SK-N-SH treated with all-trans-retinoic acid at 6 μM for 48 hours (cell line): ENCODE measurements around the gene DNM1L.

ENCODE experiments used
- ATAC-seq: fragments of 200-7000 bp; cut with Tn5 transposase; 3 replicates; pipeline ENCODE4 v1.9.1; 2020; ENCODE audit warnings: mild to moderate bottlenecking, moderate library complexity
- ARNTL ChIP-seq: fragments of 450-650 bp; formaldehyde crosslinking; IDR thresholded peaks from 2 replicates; pipeline ENCODE4 v1.5.0; 2020; ENCODE audit warnings: low read depth, mild to moderate bottlenecking, moderate library complexity, borderline replicate concordance
- BACH2 ChIP-seq: fragments of 250-450 bp; sonication (Bioruptor Pico); IDR thresholded peaks from 2 replicates; pipeline ENCODE4 v1.9.0; 2021; ENCODE audit warnings: mild to moderate bottlenecking, borderline replicate concordance
- CSDC2 ChIP-seq: fragments of 250-450 bp; sonication (Bioruptor Pico); IDR thresholded peaks from 2 replicates; pipeline ENCODE4 v1.5.0; 2020; ENCODE audit warnings: mild to moderate bottlenecking, moderate library complexity
- ESRRG ChIP-seq: fragments of 250-450 bp; sonication (Bioruptor Pico); IDR thresholded peaks from 2 replicates; pipeline ENCODE4 v1.6.1; 2021; ENCODE audit warnings: mild to moderate bottlenecking
- GLIS3 ChIP-seq: fragments of 250-450 bp; sonication (Bioruptor Pico); IDR thresholded peaks from 2 replicates; pipeline ENCODE4 v1.5.0; 2020; ENCODE audit warnings: mild to moderate bottlenecking, moderate library complexity
- ISL1 ChIP-seq: fragments of 250-450 bp; sonication (Bioruptor Pico); IDR thresholded peaks from 2 replicates; pipeline ENCODE4 v2.1.2; 2022; ENCODE audit warnings: mild to moderate bottlenecking, moderate library complexity
- PPARA ChIP-seq: fragments of 250-450 bp; sonication (Bioruptor Pico); IDR thresholded peaks from 2 replicates; pipeline ENCODE4 v1.5.0; 2020; ENCODE audit warnings: mild to moderate bottlenecking, borderline replicate concordance
- RARB ChIP-seq: fragments of 250-450 bp; sonication (Bioruptor Pico); IDR thresholded peaks from 2 replicates; pipeline ENCODE4 v1.8.0; 2021; ENCODE audit warnings: mild to moderate bottlenecking, moderate library complexity
- SNAI2 ChIP-seq: fragments of 250-450 bp; sonication (Bioruptor Pico); IDR thresholded peaks from 2 replicates; pipeline ENCODE4 v1.5.0; 2020; ENCODE audit warnings: mild to moderate bottlenecking, moderate library complexity
- TCF4 ChIP-seq: fragments of 250-450 bp; sonication (Bioruptor Pico); IDR thresholded peaks from 2 replicates; pipeline ENCODE4 v1.8.0; 2021; ENCODE audit warnings: mild to moderate bottlenecking, moderate library complexity, borderline replicate concordance
- TOX ChIP-seq: fragments of 250-450 bp; sonication (Bioruptor Pico); IDR thresholded peaks from 2 replicates; pipeline ENCODE4 v1.8.0; 2021; ENCODE audit warnings: mild to moderate bottlenecking, moderate library complexity, borderline replicate concordance
- ZC3H10 ChIP-seq: fragments of 250-450 bp; sonication (Bioruptor Pico); IDR thresholded peaks from 2 replicates; pipeline ENCODE4 v1.5.1; 2021; ENCODE audit warnings: mild to moderate bottlenecking, moderate library complexity
- ZFP3 ChIP-seq: fragments of 250-450 bp; sonication (Bioruptor Pico); IDR thresholded peaks from 2 replicates; pipeline ENCODE4 v1.5.0; 2020; ENCODE audit warnings: mild to moderate bottlenecking, moderate library complexity
- ZFP30 ChIP-seq: fragments of 450-650 bp; formaldehyde crosslinking; IDR thresholded peaks from 2 replicates; pipeline ENCODE4 v1.5.0; 2022; ENCODE audit warnings: mild to moderate bottlenecking, moderate library complexity
- ZNF565 ChIP-seq: fragments of 450-650 bp; formaldehyde crosslinking; conservative IDR thresholded peaks from 2 replicates; pipeline ENCODE4 v1.5.0; 2020; ENCODE audit warnings: low read depth, mild to moderate bottlenecking, moderate library complexity
- ZNF70 ChIP-seq: fragments of 450-650 bp; formaldehyde crosslinking; IDR thresholded peaks from 2 replicates; pipeline ENCODE4 v1.5.0; 2020; ENCODE audit warnings: mild to moderate bottlenecking, moderate library complexity
- TF ChIP-seq, protein P1 (sequence below): fragments of 250-450 bp; sonication (Bioruptor Pico); IDR thresholded peaks from 2 replicates; pipeline ENCODE4 v1.5.0; 2020; ENCODE audit warnings: mild to moderate bottlenecking, moderate library complexity
- TF ChIP-seq, protein P2 (sequence below): fragments of 250-450 bp; sonication (Bioruptor Pico); IDR thresholded peaks from 2 replicates; pipeline ENCODE4 v1.8.0; 2020; ENCODE audit warnings: mild to moderate bottlenecking, moderate library complexity, borderline replicate concordance
- TF ChIP-seq, protein P3 (sequence below): fragments of 250-450 bp; sonication (Bioruptor Pico); IDR thresholded peaks from 2 replicates; pipeline ENCODE4 v1.8.0; 2021; ENCODE audit warnings: low read depth, mild to moderate bottlenecking, moderate library complexity, borderline replicate concordance
- TF ChIP-seq, protein P4 (sequence below): fragments of 250-450 bp; sonication (Bioruptor Pico); IDR thresholded peaks from 2 replicates; pipeline ENCODE4 v1.5.1; 2020; ENCODE audit warnings: low read depth, mild to moderate bottlenecking, moderate library complexity

DNM1L gene

DNA sequence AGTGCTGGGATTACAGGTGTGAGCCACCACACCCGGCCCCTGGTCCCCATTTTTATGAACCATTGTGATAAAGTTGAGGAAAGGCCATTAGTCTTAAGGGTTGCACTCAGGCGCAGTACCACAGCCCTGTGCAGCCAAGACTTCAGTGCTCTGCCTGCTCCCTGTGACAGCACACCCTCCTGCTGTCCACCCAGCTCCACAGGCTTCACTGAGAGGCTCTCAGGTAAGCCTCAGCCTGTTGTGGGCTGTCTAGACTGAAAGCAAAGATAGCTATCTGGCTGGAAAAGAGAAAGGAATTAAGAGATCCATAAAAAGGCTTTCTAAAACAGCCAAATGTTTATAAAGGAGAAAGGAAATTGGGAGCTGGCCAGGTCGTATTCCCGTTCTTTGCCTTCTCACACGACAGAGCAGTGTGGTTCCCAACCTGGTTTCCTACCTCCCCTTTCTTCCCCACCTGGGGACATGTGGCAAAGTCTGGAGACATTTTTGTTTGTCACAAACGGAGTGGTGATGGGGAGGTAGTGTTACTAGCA, 19.1 kb upstream of the DNM1L start:
- ATAC-seq = no peak
- TF ChIP-seq TOX (CRISPR knock-in tag) = no peak

DNA sequence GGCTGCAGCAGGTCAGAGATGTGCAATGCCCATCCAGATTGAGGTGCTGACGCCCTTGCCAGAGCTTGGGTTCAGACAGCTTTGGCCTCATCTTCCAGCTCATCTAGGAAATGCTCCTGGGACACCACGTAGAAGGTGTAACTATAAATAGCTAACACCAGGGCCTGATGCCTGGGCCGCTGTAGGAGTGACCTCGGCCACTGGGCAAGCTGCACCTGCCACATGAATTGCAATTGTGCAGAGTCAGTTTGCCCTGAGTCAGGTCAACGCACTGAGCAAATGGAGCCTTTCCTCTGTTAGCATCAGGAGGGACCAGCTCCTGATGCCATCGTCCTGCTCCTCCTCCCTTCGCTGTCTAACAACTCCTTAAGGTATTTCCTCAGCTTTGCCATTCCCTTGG, 17.4 kb upstream of the DNM1L start:
- TF ChIP-seq ZC3H10 (no peak), ZNF70 (no peak), ZFP3 (no peak), TOX (CRISPR knock-in tag) (no peak)
- ATAC-seq = no peak

DNA sequence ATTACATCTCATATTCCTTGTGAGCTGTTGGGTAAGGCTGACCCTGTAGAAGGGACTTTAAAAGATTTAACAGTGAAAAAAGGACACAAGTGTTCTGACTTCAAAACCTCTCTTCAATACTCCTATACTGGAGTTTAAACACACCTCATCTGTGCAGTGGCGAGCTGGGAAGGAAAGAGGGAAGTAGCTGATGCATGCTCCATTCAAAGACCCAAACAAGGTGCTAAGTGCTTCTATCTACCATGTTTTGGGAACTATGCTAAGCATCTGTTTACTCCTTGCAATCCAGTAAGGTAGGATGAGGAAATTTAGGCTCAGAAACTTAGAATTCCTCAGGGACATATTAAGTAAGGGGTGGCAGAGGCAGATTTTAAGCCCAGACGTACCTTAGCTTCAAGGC, 16.4 kb upstream of the DNM1L start:
- no peak for ATAC-seq
- no peak for TF ChIP-seq GLIS3 (CRISPR knock-in tag)
- no peak for TF ChIP-seq ARNTL
- TF ChIP-seq, protein P1, sequence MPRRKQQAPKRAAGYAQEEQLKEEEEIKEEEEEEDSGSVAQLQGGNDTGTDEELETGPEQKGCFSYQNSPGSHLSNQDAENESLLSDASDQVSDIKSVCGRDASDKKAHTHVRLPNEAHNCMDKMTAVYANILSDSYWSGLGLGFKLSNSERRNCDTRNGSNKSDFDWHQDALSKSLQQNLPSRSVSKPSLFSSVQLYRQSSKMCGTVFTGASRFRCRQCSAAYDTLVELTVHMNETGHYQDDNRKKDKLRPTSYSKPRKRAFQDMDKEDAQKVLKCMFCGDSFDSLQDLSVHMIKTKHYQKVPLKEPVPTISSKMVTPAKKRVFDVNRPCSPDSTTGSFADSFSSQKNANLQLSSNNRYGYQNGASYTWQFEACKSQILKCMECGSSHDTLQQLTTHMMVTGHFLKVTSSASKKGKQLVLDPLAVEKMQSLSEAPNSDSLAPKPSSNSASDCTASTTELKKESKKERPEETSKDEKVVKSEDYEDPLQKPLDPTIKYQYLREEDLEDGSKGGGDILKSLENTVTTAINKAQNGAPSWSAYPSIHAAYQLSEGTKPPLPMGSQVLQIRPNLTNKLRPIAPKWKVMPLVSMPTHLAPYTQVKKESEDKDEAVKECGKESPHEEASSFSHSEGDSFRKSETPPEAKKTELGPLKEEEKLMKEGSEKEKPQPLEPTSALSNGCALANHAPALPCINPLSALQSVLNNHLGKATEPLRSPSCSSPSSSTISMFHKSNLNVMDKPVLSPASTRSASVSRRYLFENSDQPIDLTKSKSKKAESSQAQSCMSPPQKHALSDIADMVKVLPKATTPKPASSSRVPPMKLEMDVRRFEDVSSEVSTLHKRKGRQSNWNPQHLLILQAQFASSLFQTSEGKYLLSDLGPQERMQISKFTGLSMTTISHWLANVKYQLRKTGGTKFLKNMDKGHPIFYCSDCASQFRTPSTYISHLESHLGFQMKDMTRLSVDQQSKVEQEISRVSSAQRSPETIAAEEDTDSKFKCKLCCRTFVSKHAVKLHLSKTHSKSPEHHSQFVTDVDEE (CRISPR knock-in tag) = no peak
- TF ChIP-seq ZNF565 (CRISPR knock-in tag) = no peak
- no peak for TF ChIP-seq TOX (CRISPR knock-in tag)
- TF ChIP-seq, protein P2, sequence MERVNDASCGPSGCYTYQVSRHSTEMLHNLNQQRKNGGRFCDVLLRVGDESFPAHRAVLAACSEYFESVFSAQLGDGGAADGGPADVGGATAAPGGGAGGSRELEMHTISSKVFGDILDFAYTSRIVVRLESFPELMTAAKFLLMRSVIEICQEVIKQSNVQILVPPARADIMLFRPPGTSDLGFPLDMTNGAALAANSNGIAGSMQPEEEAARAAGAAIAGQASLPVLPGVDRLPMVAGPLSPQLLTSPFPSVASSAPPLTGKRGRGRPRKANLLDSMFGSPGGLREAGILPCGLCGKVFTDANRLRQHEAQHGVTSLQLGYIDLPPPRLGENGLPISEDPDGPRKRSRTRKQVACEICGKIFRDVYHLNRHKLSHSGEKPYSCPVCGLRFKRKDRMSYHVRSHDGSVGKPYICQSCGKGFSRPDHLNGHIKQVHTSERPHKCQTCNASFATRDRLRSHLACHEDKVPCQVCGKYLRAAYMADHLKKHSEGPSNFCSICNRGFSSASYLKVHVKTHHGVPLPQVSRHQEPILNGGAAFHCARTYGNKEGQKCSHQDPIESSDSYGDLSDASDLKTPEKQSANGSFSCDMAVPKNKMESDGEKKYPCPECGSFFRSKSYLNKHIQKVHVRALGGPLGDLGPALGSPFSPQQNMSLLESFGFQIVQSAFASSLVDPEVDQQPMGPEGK (CRISPR knock-in tag) = no peak
- TF ChIP-seq PPARA = no peak
- no peak for TF ChIP-seq ISL1 (CRISPR knock-in tag)
- TF ChIP-seq ESRRG (CRISPR knock-in tag) = no peak
- TF ChIP-seq, protein P3, sequence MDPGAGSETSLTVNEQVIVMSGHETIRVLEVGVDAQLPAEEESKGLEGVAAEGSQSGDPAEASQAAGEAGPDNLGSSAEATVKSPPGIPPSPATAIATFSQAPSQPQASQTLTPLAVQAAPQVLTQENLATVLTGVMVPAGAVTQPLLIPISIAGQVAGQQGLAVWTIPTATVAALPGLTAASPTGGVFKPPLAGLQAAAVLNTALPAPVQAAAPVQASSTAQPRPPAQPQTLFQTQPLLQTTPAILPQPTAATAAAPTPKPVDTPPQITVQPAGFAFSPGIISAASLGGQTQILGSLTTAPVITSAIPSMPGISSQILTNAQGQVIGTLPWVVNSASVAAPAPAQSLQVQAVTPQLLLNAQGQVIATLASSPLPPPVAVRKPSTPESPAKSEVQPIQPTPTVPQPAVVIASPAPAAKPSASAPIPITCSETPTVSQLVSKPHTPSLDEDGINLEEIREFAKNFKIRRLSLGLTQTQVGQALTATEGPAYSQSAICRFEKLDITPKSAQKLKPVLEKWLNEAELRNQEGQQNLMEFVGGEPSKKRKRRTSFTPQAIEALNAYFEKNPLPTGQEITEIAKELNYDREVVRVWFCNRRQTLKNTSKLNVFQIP (CRISPR knock-in tag) = no peak
- TF ChIP-seq SNAI2 (CRISPR knock-in tag) = no peak
- TF ChIP-seq ZNF70 = no peak

DNA sequence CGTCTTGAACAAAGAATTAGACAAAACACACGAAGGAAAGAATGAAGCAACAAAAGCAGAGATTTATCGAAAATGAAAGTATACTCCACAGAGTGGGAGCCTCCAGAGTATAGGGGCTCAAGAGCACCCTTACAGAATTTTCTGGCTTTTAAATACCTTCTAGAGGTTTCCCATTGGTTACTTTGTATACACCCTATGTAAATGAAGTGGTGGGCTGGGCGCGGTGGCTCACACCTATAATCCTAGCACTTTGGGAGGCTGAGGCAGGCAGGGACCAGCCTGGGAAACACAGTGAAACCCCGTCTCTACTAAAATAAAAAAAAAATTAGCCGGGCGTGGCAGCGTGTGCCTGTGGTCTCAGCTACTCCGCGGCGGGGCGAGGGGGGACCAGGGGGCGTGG, 13.1 kb upstream of the DNM1L start:
- no peak for ATAC-seq
- TF ChIP-seq CSDC2 (no peak), ZNF70 (no peak)

DNA sequence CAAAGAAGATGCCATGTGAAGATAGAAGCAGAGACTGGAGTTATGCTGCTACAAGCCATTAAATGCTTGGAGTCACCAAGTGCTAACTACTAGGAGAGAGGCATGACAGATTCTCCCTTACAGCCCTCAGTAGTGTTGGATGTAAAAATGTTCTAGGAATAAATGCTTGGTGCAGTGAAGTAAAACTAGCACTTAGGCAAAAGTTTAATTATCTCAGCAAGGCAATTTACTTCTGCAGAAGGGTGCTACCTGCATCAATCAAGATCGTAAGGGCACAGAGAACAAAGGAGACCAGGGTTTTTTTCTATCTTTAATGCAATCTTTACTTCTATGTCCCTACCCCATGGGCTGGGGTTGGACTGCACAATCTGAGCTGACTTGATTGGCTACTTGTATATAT, 9.5 kb upstream of the DNM1L start:
- ATAC-seq = no peak

More for the DNA sequence above, 9.5 kb upstream of the DNM1L start:
- TF ChIP-seq ZNF565 (CRISPR knock-in tag) (no peak), TOX (CRISPR knock-in tag) (no peak), CSDC2 (no peak), BACH2 (CRISPR knock-in tag) (no peak), ESRRG (CRISPR knock-in tag) (no peak), ZFP30 (CRISPR knock-in tag) (no peak), RARB (CRISPR knock-in tag) (no peak), ARNTL (no peak), PPARA (no peak), GLIS3 (CRISPR knock-in tag) (no peak), TCF4 (CRISPR knock-in tag) (no peak)
- TF ChIP-seq, protein P1 (CRISPR knock-in tag) = no peak
- TF ChIP-seq, protein P4, sequence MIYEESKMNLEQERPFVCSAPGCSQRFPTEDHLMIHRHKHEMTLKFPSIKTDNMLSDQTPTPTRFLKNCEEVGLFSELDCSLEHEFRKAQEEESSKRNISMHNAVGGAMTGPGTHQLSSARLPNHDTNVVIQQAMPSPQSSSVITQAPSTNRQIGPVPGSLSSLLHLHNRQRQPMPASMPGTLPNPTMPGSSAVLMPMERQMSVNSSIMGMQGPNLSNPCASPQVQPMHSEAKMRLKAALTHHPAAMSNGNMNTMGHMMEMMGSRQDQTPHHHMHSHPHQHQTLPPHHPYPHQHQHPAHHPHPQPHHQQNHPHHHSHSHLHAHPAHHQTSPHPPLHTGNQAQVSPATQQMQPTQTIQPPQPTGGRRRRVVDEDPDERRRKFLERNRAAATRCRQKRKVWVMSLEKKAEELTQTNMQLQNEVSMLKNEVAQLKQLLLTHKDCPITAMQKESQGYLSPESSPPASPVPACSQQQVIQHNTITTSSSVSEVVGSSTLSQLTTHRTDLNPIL (CRISPR knock-in tag) = no peak
